ENCODE measurements around the gene ATG9A.

- TF ChIP-seq, protein P1, sequence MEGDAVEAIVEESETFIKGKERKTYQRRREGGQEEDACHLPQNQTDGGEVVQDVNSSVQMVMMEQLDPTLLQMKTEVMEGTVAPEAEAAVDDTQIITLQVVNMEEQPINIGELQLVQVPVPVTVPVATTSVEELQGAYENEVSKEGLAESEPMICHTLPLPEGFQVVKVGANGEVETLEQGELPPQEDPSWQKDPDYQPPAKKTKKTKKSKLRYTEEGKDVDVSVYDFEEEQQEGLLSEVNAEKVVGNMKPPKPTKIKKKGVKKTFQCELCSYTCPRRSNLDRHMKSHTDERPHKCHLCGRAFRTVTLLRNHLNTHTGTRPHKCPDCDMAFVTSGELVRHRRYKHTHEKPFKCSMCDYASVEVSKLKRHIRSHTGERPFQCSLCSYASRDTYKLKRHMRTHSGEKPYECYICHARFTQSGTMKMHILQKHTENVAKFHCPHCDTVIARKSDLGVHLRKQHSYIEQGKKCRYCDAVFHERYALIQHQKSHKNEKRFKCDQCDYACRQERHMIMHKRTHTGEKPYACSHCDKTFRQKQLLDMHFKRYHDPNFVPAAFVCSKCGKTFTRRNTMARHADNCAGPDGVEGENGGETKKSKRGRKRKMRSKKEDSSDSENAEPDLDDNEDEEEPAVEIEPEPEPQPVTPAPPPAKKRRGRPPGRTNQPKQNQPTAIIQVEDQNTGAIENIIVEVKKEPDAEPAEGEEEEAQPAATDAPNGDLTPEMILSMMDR (conservative IDR thresholded peaks at IDR 0.05 in 1 of 2, IDR thresholded peaks at IDR 0.05 in 1 of 2; ENCODE audit: extremely low read depth in 1 of 2, insufficient read depth in 1 of 2, low read depth in 1 of 2, low read length in 2 of 2) = no peak
- no peak for TF ChIP-seq EZH2 (IDR thresholded peaks at IDR 0.05; ENCODE audit: borderline replicate concordance, low read length)
These were observed 42.5 kb downstream of the ATG9A start for GRCh38 chr2:219186754-219187456.
